Measurements from ENCODE around the gene PPIP5K2.

The PPIP5K2 gene

DNA sequence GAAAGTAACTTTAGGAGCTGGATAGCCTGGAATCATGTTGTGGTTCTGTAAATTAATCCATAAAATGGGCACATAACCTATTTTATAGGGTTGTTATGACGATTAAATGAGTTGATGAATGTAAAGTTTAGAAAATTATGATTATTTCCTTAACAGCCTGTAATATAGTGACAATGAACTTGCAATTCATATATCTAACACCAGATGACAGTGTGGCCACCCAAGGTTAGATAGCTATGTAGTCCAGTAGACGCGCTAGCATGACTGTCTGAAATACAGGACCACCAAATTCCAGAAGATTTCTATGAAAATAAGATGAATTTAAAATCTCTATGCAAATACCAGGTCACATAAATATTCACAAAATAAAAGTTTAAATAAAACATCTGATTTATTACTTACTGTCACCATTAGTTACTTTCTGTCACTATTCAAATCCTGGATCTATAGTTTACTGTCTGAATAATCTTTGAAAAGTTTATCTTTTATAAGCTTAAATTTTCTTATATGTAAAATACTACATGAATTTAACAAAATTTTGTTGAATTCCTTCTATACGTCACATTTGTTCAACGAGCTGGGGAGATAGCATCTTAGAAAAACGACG, 112.4 kb downstream of the PPIP5K2 start:
- no peaks in the 10 kb centered on the region for H3K27me3 ChIP-seq (replicated peaks; ENCODE audit: control insufficient read depth, insufficient read depth, low read length, poor library complexity, severe bottlenecking)
- no peaks in the 10 kb centered on the region for H3K4me1 ChIP-seq (ENCODE audit: control insufficient read depth, insufficient read depth, low read length, poor library complexity, severe bottlenecking)
- H3K4me3 ChIP-seq (ENCODE audit: insufficient read depth, low read depth, low read length, poor library complexity, severe bottlenecking): no peak overlapping the region
- DNase-seq: no peak
- H3K27ac ChIP-seq (ENCODE audit: insufficient read depth, low read length, poor library complexity, severe bottlenecking): no peak overlapping the region
- H3K9me3 ChIP-seq (ENCODE audit: control insufficient read depth, low read length): no peaks in the 10 kb centered on the region
- H3K36me3 ChIP-seq (ENCODE audit: control insufficient read depth, insufficient read depth, low read length): no peaks in the 10 kb centered on the region

DNA sequence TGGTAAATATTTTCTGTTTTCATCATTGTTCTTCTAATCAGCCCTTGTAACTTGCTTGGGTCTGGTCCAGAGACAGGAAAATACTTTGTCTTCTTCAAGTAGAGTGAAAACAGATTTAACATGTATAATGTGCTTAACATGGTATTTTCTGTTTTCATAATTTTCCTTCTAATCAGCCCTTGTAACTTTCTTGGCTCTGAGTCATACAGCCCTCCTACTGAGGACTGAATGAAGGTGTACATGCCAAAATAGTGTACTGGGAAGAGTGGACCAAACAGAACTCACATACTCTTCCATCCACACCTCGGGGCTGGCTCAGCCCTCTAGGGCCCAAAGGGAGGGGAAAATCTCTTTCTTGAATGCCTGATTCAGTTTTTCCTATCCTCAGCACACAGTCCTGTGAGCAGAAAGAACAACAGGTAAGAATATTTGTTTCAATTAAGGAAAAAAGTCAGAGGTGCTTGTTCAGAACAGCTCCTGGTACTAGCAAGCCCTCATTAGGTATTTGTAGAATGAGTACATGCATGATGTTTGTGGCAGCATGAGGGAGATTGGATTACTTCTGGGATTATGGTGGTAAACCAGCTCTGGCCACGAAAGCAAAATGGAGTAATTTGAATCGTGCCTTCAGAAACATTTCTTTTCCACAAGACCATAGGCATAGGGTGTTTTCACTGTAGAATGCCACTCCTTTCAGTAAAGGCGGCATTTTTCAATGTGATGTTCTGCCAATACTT, 114.3 kb downstream of the PPIP5K2 start:
- no peaks in the 10 kb centered on the region for H3K36me3 ChIP-seq (ENCODE audit: control insufficient read depth, insufficient read depth, low read length)
- no peak overlapping the region for H3K4me3 ChIP-seq (ENCODE audit: insufficient read depth, low read depth, low read length, poor library complexity, severe bottlenecking)
- H3K9me3 ChIP-seq (ENCODE audit: control insufficient read depth, low read length): no peaks in the 10 kb centered on the region
- no peaks in the 10 kb centered on the region for H3K27me3 ChIP-seq (replicated peaks; ENCODE audit: control insufficient read depth, insufficient read depth, low read length, poor library complexity, severe bottlenecking)
- H3K4me1 ChIP-seq (ENCODE audit: control insufficient read depth, insufficient read depth, low read length, poor library complexity, severe bottlenecking): no peaks in the 10 kb centered on the region
- DNase-seq: no peak
- no peak overlapping the region for H3K27ac ChIP-seq (ENCODE audit: insufficient read depth, low read length, poor library complexity, severe bottlenecking)

DNA sequence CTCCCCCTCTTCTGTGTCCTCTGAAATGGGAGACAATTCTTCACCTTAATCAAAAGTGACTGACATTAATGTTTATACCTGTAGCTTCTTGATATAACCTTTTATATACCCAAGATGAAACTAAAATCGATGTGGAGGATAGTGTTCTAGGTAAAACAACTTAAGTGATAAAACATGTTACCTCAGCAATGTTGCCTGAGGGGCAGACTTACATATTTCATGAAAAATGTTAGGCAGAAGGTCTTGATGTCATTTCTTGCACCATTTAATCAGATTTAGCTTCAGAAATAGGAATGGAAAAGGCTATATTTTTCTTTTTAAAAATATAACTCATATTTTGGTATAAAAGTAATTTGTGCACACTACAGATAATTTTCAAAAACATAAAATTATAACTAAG, 115.8 kb downstream of the PPIP5K2 start:
- no peaks in the 10 kb centered on the region for H3K4me1 ChIP-seq (ENCODE audit: control insufficient read depth, insufficient read depth, low read length, poor library complexity, severe bottlenecking)
- no peaks in the 10 kb centered on the region for H3K9me3 ChIP-seq (ENCODE audit: control insufficient read depth, low read length)
- DNase-seq: no peak
- no peaks in the 10 kb centered on the region for H3K36me3 ChIP-seq (ENCODE audit: control insufficient read depth, insufficient read depth, low read length)
- H3K27me3 ChIP-seq (replicated peaks; ENCODE audit: control insufficient read depth, insufficient read depth, low read length, poor library complexity, severe bottlenecking): peaks cover 5% of the 10 kb centered on the region
- H3K4me3 ChIP-seq (ENCODE audit: insufficient read depth, low read depth, low read length, poor library complexity, severe bottlenecking): no peak overlapping the region
- H3K27ac ChIP-seq (ENCODE audit: insufficient read depth, low read length, poor library complexity, severe bottlenecking): no peak overlapping the region

DNA sequence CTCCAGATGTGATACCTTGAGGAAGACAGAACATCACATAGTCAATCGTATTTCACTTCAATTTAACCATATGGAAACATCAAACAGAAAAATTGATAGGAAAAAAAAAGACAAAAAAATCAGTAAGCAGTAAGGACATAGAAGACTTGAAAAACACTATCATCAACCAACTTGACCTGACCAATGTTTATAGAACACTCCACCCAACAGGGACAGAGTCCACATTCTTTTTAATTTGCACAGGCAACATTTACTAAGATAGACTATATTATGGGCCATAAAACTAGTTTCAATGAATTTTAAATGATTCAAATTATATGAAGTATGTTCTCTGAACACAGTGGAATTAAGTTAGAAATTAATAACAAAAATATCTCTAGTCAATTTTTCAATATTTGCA, 117.7 kb downstream of the PPIP5K2 start:
- Histone ChIP-seq H3K4me1 (ENCODE audit: control insufficient read depth, insufficient read depth, low read length, poor library complexity, severe bottlenecking) (no peaks in the 10 kb centered on the region), H3K27ac (ENCODE audit: insufficient read depth, low read length, poor library complexity, severe bottlenecking) (no peak overlapping the region), H3K4me3 (ENCODE audit: insufficient read depth, low read depth, low read length, poor library complexity, severe bottlenecking) (no peak overlapping the region), H3K27me3 (replicated peaks; ENCODE audit: control insufficient read depth, insufficient read depth, low read length, poor library complexity, severe bottlenecking) (peaks cover 5% of the 10 kb centered on the region), H3K9me3 (ENCODE audit: control insufficient read depth, low read length) (no peaks in the 10 kb centered on the region), H3K36me3 (ENCODE audit: control insufficient read depth, insufficient read depth, low read length) (no peaks in the 10 kb centered on the region)
- DNase-seq: no peak

DNA sequence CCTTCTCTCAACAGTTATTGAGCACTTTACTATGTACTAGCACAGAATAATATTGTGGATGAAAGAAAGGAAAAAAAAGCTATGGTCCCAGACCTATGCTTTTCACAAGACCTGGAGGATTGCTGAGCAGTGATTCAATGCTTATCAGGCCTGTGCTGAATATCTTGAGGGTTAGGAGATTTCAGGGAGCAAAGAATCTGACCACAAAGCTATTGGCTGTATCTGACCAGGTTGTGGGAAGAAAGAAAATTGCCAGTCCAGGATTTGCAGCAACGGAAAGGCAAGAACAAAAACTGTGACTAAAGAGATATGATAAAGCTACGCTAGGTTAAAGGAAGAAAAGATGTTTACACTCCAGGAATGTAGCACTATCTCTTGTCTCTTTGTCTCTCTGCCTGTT, 123.6 kb downstream of the PPIP5K2 start:
- Histone ChIP-seq H3K27me3 (replicated peaks; ENCODE audit: control insufficient read depth, insufficient read depth, low read length, poor library complexity, severe bottlenecking) (peaks cover 5% of the 10 kb centered on the region), H3K4me3 (ENCODE audit: insufficient read depth, low read depth, low read length, poor library complexity, severe bottlenecking) (no peak overlapping the region), H3K27ac (ENCODE audit: insufficient read depth, low read length, poor library complexity, severe bottlenecking) (no peak overlapping the region), H3K36me3 (ENCODE audit: control insufficient read depth, insufficient read depth, low read length) (no peaks in the 10 kb centered on the region), H3K4me1 (ENCODE audit: control insufficient read depth, insufficient read depth, low read length, poor library complexity, severe bottlenecking) (no peaks in the 10 kb centered on the region), H3K9me3 (ENCODE audit: control insufficient read depth, low read length) (no peaks in the 10 kb centered on the region)
- no peak for DNase-seq

DNA sequence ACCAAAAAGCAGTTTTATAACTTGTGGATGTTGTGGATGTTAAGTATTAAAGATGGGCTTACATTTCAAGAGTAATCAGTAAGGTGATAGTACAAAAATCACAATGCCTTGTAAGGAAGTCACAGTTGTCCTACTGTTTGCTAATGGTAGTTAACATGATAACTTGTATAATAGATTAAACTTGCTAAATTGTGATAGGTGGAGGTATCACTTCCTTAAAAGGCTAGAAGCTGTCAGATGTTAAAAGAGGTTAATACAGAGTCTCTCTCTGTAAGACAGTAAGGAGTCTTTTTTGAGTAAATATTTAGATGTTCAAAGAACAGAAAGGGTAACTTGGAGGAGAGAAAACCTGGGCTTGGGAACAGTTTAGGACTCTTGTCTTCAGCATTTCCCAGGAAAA, 124.3 kb downstream of the PPIP5K2 start:
- no peaks in the 10 kb centered on the region for H3K9me3 ChIP-seq (ENCODE audit: control insufficient read depth, low read length)
- H3K4me1 ChIP-seq (ENCODE audit: control insufficient read depth, insufficient read depth, low read length, poor library complexity, severe bottlenecking): no peaks in the 10 kb centered on the region
- H3K27me3 ChIP-seq (replicated peaks; ENCODE audit: control insufficient read depth, insufficient read depth, low read length, poor library complexity, severe bottlenecking): peaks cover 5% of the 10 kb centered on the region
- no peak overlapping the region for H3K27ac ChIP-seq (ENCODE audit: insufficient read depth, low read length, poor library complexity, severe bottlenecking)
- H3K36me3 ChIP-seq (ENCODE audit: control insufficient read depth, insufficient read depth, low read length): no peaks in the 10 kb centered on the region
- DNase-seq: no peak
- H3K4me3 ChIP-seq (ENCODE audit: insufficient read depth, low read depth, low read length, poor library complexity, severe bottlenecking): no peak overlapping the region

DNA sequence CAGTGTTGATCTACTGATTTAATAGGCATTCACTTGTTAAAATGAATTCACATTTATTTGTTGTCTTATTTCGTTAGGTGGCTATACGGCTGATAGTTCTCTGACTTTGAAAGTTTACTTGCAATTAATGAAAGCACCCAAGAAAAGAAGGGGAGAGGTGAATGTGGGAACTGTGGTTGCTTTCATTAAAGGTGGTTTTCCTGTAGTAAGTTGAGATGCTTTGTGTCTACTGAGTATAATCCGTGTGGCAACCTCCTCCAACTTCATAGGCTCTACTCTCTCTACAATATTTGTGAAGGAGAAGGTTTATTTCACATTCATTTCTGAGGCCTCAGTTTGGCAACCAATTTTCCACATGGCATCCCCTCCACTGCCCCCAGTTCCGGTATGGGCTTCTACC, 125.7 kb downstream of the PPIP5K2 start:
- no peak for DNase-seq
- Histone ChIP-seq H3K9me3 (ENCODE audit: control insufficient read depth, low read length) (no peaks in the 10 kb centered on the region), H3K4me1 (ENCODE audit: control insufficient read depth, insufficient read depth, low read length, poor library complexity, severe bottlenecking) (no peaks in the 10 kb centered on the region), H3K27ac (ENCODE audit: insufficient read depth, low read length, poor library complexity, severe bottlenecking) (no peak overlapping the region), H3K36me3 (ENCODE audit: control insufficient read depth, insufficient read depth, low read length) (no peaks in the 10 kb centered on the region), H3K27me3 (replicated peaks; ENCODE audit: control insufficient read depth, insufficient read depth, low read length, poor library complexity, severe bottlenecking) (no peaks in the 10 kb centered on the region), H3K4me3 (ENCODE audit: insufficient read depth, low read depth, low read length, poor library complexity, severe bottlenecking) (no peak overlapping the region)

DNA sequence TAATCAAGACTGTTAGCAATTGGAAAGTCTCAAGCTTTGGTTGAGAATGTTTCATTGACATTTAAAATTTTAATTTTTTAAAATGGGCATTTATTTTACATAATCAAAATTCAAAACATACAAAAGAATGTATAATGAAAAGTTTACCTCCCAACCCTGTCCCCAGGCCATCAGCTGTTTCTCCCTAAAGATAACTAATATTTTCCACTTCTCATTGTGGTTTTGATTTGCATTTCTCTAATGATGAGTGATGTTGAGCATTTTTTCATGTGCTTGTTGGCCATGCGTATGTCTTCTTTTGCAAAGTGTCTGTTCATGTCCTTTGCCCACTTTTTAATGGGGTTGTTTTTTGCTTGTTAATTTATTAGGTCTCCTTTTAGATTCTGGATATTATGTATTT, 127.0 kb downstream of the PPIP5K2 start:
- Histone ChIP-seq H3K4me1 (ENCODE audit: control insufficient read depth, insufficient read depth, low read length, poor library complexity, severe bottlenecking) (no peaks in the 10 kb centered on the region), H3K27ac (ENCODE audit: insufficient read depth, low read length, poor library complexity, severe bottlenecking) (no peak overlapping the region)

DNA sequence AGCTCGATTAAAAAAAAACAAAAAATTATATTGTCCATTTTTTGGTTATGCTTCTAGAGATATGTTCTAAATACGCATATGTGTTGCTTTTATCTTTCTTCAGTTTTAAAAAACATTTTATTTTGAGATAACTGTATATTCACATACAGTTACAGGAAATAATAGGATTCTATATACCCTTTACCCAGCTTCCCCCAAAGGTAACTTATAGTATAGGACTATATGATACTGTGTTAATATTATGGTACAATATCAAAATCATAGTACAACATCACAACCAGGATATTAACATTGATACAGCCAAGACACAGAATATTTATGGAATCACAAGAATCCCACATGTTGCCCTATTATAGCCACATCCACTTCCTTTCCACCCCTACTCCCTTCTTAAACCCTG, 129.0 kb downstream of the PPIP5K2 start:
- H3K9me3 ChIP-seq (ENCODE audit: control insufficient read depth, low read length): no peaks in the 10 kb centered on the region
- peaks cover 4% of the 10 kb centered on the region for H3K27me3 ChIP-seq (replicated peaks; ENCODE audit: control insufficient read depth, insufficient read depth, low read length, poor library complexity, severe bottlenecking)
- no peak for DNase-seq
- no peaks in the 10 kb centered on the region for H3K36me3 ChIP-seq (ENCODE audit: control insufficient read depth, insufficient read depth, low read length)
- H3K4me3 ChIP-seq (ENCODE audit: insufficient read depth, low read depth, low read length, poor library complexity, severe bottlenecking): no peak overlapping the region
- H3K4me1 ChIP-seq (ENCODE audit: control insufficient read depth, insufficient read depth, low read length, poor library complexity, severe bottlenecking): no peaks in the 10 kb centered on the region
- no peak overlapping the region for H3K27ac ChIP-seq (ENCODE audit: insufficient read depth, low read length, poor library complexity, severe bottlenecking)

More for the DNA sequence above, 127.0 kb downstream of the PPIP5K2 start:
- Histone ChIP-seq H3K27me3 (replicated peaks; ENCODE audit: control insufficient read depth, insufficient read depth, low read length, poor library complexity, severe bottlenecking) (peaks cover 4% of the 10 kb centered on the region), H3K9me3 (ENCODE audit: control insufficient read depth, low read length) (no peaks in the 10 kb centered on the region), H3K4me3 (ENCODE audit: insufficient read depth, low read depth, low read length, poor library complexity, severe bottlenecking) (no peak overlapping the region), H3K36me3 (ENCODE audit: control insufficient read depth, insufficient read depth, low read length) (no peaks in the 10 kb centered on the region)
- DNase-seq: no peak

DNA sequence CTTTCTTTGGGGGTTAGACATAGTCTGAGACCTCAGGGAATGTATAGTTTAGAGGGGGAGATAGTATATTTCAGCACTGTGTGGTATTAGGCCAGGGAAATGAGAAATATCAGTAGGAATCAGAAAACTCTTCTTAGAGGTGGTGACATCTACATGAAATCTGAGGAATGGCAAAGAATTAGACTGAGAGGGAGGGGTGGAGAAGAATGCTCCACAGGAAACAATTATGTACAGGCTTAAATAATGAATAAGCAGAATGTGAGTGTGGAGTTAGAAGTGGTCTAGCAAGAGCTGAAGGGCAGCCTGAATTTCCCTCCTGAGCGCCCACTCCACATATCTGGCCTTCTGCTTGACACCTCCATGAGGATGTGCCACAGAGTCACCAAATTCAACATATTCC, 134.8 kb downstream of the PPIP5K2 start:
- peaks cover 4% of the 10 kb centered on the region for H3K27me3 ChIP-seq (replicated peaks; ENCODE audit: control insufficient read depth, insufficient read depth, low read length, poor library complexity, severe bottlenecking)
- DNase-seq: no peak
- H3K4me1 ChIP-seq (ENCODE audit: control insufficient read depth, insufficient read depth, low read length, poor library complexity, severe bottlenecking): peaks cover 5% of the 10 kb centered on the region
- H3K9me3 ChIP-seq (ENCODE audit: control insufficient read depth, low read length): no peaks in the 10 kb centered on the region
- H3K36me3 ChIP-seq (ENCODE audit: control insufficient read depth, insufficient read depth, low read length): no peaks in the 10 kb centered on the region
- no peak overlapping the region for H3K27ac ChIP-seq (ENCODE audit: insufficient read depth, low read length, poor library complexity, severe bottlenecking)
- no peak overlapping the region for H3K4me3 ChIP-seq (ENCODE audit: insufficient read depth, low read depth, low read length, poor library complexity, severe bottlenecking)
